Right ventricle myocardium superior (tissue), 1 donor: ENCODE data around the gene NQO2. TPM values are rescaled to one million over a fixed set of nuclear protein-coding genes. Genes with fewer than 3 reads are reported as not detected.

Experiments used
- ATAC-seq: fragments of 200-7000 bp; cut with Tn5 transposase; one replicate; pipeline ENCODE4 v1.9.1; 2020; ENCODE audit warnings: mild to moderate bottlenecking; ENCODE audit not compliant: poor library complexity
- DNase-seq: peaks from one replicate; pipeline ENCODE4 v3.0.0-alpha.2; 2020
- intact Hi-C: fragments of 100-400 bp; cut with DNase I; formaldehyde crosslinking; loops from one replicate; pipeline ENCODE4 v1.11.2; 2022
- long read RNA-seq: library from polyadenylated mRNA; unstranded; transcript quantifications from one replicate; pipeline ENCODE4 v2.0.0, GENCODE V29; 2021
- total RNA-seq: library from RNA; stranded (reverse); fragmentation: NEBNext Ultra II Directional; extraction: Animal tissue kit (Norgen Biotek cat#: 25700); gene quantifications from one replicate; pipeline ENCODE4 v1.2.1, GENCODE V29; 2021
- donor health status: DM: no; HTN: yes; CAD: no; lungs with severe emphysema.

NQO2 gene
- total RNA-seq = 70.5 TPM
- long read RNA-seq, full-length matches to known transcripts = 47 of 80 reads
- long read RNA-seq, partial matches to known transcripts = 6 of 80 reads
- long read RNA-seq, other reads (novel, unspliced or antisense) = 27 of 80 reads

- DNase-seq = peak; percentile 96
- peak; percentile 95 for ATAC-seq
- intact Hi-C loops = loop anchor here (2.0 kb wide), 1 partner anchor 57 kb away; no protein-coding TSS in a partner anchor
Measured at GRCh38 chr6:2999618-3000557, at the start of gene NQO2. NQO2 (plus strand) TSS chr6:2999894; CDS start chr6:3006553, 6,659 bp downstream.

- intact Hi-C loops = loop anchor here (5.0 kb wide), 1 partner anchor 37 kb away; no protein-coding TSS in a partner anchor
- ATAC-seq (no peak), DNase-seq (no peak)
Measured at GRCh38 chr6:2950713-2951112, 49.0 kb upstream of the NQO2 start.

GRCh38 chr6:2951728-2952127, 48.0 kb upstream of the NQO2 start:
- DNase-seq (peak; percentile 67), ATAC-seq (peak; percentile 13)
- intact Hi-C loops = loop anchor here (5.0 kb wide), 1 partner anchor 36 kb away; no protein-coding TSS in a partner anchor

DNA sequence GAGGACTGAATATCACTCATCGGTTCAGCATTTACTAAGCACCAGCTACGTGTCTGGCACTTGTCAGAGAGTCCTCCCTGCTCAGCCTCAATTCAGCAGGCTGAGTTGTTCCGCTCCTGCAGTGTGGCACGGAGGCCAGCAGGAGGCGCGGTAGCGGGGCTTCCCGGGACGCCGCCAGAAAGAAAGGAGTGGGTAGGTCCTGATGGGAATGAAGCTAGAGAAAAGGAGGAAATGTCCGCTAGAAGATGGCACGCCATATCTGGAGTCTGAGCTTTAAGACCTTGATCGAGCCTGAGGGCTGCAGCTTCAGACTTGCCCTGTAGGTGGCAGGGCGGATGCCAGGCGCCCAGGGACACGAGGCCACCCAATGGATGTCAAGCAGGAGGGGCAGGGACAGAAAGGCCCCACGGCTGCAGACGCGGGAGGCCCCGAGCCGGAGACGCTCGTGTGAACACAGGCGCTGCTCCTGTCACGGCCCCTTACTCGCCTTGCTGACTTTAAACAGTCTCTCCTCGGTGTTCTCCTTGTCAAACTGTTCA, 47.1 kb upstream of the NQO2 start:
- DNase-seq (peak; percentile 84), ATAC-seq (peak; percentile 64)
- intact Hi-C loops = loop anchor here (5.0 kb wide), 1 partner anchor 35 kb away; no protein-coding TSS in a partner anchor

DNA sequence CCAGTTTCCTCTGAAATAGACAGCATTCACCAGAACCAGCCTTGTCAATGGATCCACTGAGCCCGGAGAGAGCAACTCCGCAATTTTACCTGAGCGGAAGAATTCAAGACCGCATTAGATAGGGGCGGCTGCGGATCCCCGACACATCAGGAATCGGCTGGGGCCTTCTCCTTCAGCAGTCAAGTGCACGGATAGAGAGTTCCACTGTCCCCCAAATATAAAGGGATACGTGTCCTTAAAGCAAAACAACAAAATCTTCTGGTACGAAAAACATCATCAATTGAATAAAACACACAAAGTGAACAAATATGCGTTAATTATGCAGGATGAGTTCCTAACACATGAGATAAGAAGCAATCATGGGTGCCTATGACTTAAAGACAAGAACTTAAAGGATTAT, 46.6 kb upstream of the NQO2 start:
- DNase-seq (no peak), ATAC-seq (no peak)
- intact Hi-C loops = loop anchor here (5.0 kb wide), 1 partner anchor 34 kb away; no protein-coding TSS in a partner anchor

DNA sequence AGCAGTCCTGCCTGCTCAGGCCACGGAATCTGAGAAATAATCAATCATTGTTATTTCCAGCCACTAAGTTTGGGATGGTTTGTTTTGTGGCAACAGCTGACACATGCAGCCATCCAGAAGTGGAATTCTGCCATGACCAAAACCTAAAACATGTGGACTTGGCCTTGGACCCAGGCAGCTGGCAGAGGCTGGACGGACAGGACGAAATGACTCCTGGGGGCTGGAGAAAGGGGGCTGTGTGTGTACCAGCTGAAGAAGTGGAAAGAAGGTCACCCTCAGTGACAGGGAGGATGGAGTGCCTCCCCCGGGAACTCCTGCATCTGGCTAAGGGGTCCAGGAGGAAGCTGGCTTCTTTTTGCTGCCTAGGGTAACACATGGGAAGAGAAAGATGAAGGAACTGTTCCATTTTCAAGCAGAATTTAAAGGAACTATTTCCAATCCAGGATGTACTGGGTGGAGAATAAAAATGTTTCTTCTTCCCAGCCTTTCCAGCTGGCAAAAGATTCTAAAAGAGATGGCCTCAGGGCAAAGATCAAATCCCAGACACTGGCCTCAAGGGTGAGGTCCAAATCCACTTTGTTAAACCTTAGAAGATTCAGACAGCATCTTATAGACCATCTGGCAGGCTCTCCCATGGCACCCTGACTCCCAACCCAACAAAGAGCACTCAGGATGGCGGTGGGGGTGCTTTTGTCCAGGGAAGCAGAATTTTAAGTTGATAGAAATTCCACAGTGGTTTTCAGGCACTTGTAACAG, 42.6 kb upstream of the NQO2 start:
- ATAC-seq = peak; percentile 3
- intact Hi-C loops = no loop called here
- no peak for DNase-seq

GRCh38 chr6:2957696-2958330, 41.9 kb upstream of the NQO2 start:
- DNase-seq = peak; percentile 74
- ATAC-seq = peak; percentile 87
- intact Hi-C loops = no loop called here

DNA sequence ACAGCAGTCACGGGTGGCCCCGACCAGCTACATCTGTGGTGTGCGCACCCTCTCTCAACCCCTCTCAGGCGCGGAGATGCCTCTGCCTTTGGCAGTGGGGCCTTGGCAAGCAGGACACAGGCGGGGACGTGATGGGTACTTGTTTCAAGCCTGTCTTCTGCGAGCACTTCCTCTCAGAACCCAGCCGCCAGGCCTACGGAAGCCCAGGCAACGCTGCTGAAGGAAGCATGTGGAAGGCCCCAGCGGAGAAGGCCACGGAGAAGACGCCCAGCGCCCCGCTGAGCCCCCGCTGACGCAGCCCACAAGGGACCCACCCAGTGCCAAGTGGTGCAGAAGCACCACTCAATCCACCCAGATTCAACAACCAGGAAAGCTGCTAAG, 41.4 kb upstream of the NQO2 start:
- intact Hi-C loops = no loop called here
- ATAC-seq (peak; percentile 22), DNase-seq (peak; percentile 77)

DNA sequence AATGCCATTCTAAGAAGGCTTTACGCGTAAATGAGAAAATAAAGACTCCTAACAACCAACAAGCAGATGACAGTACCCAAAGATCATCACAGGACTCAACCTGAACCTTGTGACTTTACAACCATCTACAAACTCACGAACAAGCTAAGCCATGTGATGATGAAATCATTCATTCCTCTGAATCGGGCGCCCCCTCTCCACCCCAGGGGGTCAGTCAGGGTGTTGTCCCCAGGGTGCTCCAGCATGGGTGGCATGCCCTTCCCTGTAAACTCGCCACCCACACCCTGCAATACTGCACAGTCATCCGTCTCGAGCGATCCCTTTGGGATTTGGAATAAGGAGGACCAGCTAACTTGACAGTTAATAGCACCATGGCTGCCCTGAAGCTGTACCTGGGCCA, 40.9 kb upstream of the NQO2 start:
- ATAC-seq (no peak), DNase-seq (no peak)
- intact Hi-C loops = no loop called here

DNA sequence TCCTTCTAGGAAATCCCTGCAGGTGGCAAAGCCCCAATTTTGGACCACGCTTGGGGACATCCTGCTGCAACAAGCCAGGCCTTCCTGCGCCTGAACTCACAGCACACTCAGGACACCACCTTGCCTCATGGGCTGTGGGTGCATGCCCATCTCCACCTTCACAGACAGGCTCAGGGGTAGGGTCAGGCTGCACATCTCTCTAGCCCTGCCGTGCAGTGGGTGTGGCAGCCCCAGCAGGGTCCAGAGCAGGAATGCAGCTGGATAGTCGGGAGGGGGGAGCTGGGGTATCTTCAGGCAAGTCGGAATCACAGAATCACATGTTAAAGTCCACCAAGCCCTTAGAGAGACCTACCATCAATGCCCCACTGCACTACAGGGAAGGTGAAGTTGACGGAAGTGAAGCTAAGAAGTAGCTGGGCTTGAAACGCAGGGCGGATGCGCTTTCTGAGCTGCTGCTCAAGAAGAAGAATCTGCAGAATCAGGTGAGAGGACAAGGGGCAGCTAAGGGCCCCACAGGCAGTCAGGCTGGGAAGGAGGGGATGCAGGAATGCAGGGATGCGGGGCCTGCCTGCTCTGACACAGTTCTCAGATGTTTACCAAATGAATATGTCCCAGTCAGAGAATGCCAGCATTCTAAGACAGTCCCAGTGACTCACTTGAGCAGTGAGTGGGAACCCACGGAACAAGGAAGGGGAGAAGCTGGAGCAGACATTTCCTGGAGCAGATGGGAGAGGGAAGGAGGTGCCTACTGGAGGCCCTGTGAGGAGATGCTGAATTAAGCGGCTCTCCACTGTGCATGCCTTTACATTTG, 39.6 kb upstream of the NQO2 start:
- intact Hi-C loops = no loop called here

GRCh38 chr6:2960935-2961334, 38.8 kb upstream of the NQO2 start:
- DNase-seq = no peak
- intact Hi-C loops = no loop called here
- ATAC-seq = no peak

More for the DNA sequence above, 39.6 kb upstream of the NQO2 start:
- ATAC-seq (no peak), DNase-seq (no peak)

DNA sequence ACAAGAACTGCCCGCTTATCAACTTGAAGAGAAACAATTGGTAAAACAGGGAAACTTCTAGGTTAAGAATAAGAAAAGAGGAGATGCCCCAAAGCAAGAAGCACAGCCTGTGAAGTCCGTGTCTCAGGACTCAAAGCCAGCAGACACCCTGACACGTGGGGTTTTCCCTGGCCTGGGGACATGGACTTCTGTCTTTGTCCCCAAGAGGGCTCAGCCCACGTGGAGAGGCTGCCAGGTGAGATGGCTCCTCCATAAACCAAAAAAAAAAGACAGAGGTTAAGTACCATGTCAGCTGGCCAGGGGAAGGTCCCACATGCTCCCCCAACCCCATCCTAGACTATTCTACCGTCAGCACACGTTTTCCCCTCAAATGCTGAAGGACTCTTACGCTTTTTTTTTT, 38.2 kb upstream of the NQO2 start:
- intact Hi-C loops = no loop called here
- ATAC-seq = no peak

GRCh38 chr6:2962004-2962403, 37.7 kb upstream of the NQO2 start:
- ATAC-seq (peak; percentile 19), DNase-seq (no peak)
- intact Hi-C loops = no loop called here

More for the DNA sequence above, 38.2 kb upstream of the NQO2 start:
- DNase-seq = no peak

DNA sequence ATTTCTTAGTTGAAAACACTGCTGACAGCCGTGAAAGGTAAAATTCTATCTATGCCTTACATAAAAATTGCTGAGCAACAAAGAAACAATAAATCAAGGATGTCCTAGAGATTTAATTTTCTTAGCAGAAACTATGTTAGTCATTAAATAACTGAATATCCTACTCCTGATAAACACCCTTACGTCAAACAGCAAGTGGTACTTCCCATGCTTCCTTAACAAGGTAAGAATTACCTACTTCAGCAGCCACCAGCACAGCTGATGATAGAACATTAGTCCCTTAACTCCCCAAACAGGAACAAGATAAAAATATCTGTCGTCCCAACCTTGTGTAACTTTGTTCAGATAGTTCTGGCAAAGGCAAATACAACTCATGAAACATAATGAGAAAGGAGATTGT, 37.1 kb upstream of the NQO2 start:
- peak; percentile 43 for ATAC-seq
- intact Hi-C loops = no loop called here
- no peak for DNase-seq

- intact Hi-C loops = no loop called here
- ATAC-seq (no peak), DNase-seq (no peak)
Measured at GRCh38 chr6:2963756-2964155, 35.9 kb upstream of the NQO2 start.

DNA sequence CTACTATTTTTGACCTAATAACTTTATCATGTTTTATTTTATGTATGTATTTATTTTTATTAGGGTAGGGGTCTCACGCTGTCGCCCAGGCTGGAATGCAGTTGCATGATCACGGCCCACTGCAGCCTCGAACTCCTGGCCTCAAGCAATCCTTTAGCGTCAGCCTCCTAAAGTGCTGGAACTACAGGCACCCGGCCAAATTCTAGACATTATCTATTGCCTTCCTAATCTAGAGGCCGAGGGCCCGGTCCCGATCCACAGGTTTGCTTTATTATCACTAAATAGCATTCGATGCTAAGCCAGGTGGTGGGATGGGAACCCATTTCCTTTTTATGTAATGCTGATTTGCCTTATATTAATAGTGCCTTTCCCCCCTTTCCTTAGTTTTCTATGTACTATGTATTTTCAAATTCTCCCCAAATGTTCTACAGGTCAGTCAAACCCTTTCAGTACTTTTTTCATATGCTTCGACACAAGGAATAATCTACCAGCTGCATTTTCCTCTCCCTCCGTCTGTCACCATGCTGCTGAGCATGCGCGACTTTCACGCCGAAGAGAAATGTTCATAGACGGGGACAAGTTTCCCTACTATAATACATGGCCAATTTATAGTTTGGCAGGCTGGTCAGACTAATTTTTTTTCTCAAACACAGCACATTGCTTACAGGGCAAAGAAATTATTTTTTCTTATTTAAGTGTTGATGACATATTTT, 34.7 kb upstream of the NQO2 start:
- ATAC-seq = no peak
- intact Hi-C loops = no loop called here
- no peak for DNase-seq

GRCh38 chr6:2966347-2966746, 33.3 kb upstream of the NQO2 start:
- no peak for ATAC-seq
- intact Hi-C loops = no loop called here
- no peak for DNase-seq
